D721Med (cell line): Measurements from ENCODE around the gene FBXW4.

ENCODE experiments used
- DNase-seq: peaks from one replicate; pipeline ENCODE4 v3.0.0; 2011; ENCODE audit warnings: low spot score; ENCODE audit not compliant: insufficient read length
- FAIRE-seq: peaks from 2 replicates; lab custom pipeline; 2011; peaks lifted over from hg19 to GRCh38; lab: Jason Lieb, UNC
- TF ChIP-seq, protein P1 (sequence below): IDR thresholded peaks from 2 replicates; pipeline ENCODE4 v1.5.1; 2012; ENCODE audit warnings: mild to moderate bottlenecking, control low read depth; ENCODE audit not compliant: insufficient read depth; ENCODE audit errors: missing control alignments

FBXW4 gene

DNA sequence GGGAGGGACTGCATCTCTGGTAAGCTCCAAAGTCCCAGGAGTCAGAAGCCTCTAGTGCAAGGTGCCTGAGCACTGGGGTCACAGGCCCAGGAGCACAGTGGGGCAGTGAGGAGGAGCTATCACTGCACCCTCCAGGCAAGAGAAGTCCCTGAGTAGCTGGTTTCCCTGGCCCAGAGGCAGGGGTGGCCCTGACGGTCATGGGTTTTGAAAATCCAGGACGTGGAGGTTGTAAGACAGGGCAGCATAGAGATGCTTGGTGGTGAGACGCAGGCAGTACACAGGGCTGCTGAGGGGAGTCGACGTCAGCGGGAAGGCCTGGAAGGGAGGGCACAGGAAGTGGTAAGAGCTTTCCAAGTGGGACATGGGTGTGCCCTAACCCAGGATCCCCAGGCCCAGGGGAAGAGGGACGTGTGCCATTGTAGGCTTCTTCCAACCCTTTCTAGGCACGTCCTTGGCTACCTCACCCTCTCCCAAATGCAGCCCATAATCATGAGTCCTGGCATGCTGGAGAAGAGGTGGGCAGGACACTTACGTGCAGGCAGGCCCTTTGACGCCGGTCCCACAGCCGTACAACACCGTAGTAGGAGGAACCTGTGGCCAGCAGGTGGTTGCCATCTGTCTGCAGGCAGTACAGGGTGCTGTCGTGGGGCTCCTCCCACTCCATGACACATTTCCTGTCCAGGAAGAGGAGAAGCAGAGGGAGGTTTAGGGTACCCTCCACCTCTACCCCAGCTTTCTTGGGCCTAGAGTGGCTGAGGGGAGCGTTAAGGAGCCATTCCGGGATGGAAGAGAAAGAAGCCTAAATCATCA, 83.7 kb downstream of the FBXW4 start:
- TF ChIP-seq, protein P1, sequence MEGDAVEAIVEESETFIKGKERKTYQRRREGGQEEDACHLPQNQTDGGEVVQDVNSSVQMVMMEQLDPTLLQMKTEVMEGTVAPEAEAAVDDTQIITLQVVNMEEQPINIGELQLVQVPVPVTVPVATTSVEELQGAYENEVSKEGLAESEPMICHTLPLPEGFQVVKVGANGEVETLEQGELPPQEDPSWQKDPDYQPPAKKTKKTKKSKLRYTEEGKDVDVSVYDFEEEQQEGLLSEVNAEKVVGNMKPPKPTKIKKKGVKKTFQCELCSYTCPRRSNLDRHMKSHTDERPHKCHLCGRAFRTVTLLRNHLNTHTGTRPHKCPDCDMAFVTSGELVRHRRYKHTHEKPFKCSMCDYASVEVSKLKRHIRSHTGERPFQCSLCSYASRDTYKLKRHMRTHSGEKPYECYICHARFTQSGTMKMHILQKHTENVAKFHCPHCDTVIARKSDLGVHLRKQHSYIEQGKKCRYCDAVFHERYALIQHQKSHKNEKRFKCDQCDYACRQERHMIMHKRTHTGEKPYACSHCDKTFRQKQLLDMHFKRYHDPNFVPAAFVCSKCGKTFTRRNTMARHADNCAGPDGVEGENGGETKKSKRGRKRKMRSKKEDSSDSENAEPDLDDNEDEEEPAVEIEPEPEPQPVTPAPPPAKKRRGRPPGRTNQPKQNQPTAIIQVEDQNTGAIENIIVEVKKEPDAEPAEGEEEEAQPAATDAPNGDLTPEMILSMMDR, result no peak
- FAIRE-seq, result no peak
- DNase-seq, result no peak

DNA sequence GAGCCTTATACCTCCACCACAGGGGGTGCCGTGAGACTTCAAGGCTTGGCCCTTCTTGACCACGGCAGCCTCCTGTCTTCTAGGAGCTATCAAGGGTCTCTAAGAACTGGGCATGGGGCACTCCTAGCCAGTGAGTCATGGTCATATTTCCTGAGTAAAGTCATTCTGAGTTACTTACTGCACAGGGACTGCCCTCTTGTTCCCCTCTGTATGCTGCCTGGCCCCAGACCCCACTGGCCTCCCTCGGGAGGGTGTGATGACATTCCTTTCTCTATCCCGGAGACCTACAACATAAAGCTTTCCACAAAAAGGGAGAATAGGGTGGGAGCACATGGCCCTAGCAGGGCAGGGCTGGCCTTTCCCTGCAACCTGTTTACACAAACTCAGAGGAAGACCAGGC, 85.5 kb downstream of the FBXW4 start:
- TF ChIP-seq, protein P1, result no peak
- DNase-seq (no peak), FAIRE-seq (no peak)

DNA sequence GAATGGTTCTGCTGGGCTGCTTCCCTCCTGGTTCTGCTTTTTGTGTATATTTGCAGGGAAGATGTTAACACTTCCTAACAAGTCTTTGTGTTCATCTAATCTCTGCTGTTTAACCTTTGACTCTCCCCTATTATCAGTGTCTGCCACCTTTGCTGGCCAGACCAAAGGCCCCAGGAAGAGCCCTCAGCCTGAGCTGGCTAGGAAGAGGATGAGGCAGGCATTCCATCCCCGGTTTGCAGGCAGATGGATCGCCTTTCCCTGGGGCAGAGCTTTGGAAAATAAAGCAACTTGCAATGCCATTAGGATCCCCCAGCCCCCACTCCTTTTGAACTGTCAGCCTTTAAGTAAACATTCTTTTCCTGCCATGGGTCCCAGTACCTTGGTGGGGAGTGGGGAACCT, 87.8 kb downstream of the FBXW4 start:
- no peak for DNase-seq
- TF ChIP-seq, protein P1, result no peak
- FAIRE-seq, result no peak

DNA sequence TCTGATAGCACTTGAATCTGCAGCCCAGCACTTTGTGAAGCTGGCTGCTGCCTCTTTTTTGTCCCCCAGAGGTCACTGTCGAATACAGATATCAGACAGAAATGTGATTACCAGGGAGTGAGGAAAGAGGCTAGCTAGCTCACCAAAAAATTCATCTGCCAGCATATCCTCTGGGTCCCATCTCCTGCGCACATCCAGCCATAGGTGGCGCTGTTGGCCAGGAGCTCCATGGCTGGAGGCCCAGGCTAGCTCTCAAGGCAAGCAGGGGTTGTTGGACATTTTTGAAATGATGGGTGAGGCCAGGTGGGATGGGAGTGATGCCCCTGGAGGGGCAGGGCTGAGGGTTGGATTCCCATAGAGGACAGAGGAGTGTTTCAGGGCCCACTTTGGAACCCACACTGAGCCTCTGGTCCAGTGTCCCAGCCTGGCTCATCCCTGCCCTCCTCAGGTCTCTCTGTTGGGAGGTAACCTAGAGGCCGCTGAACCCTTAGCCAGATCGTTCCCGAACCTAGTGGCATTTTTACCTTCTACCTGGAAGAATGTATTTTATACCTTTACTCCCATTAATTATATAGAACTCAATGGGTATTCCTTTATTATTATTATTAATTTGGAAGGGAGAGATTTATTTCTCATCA, 92.1 kb downstream of the FBXW4 start:
- TF ChIP-seq, protein P1, result peak; percentile 97
- FAIRE-seq (no peak), DNase-seq (peak; percentile 70)

DNA sequence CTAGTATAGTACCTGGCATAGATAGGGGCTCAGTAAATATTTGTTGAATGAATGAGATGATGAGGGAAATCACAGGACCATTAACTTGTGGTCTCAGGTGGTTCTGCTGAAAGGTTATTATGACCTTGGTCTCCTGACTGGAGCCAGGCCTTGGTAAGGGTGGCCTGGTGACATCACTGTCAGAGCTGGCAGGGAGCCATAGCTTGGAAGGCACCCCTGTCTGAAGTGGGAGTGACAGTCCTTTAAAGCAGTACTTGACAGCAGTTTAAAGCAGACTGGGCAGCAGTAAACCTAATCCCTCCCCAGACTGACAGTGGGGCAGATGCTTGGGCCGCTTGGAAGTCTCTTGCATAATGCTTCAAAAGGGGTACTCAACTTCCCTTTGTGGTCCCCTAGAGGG, 93.4 kb downstream of the FBXW4 start:
- TF ChIP-seq, protein P1, result no peak
- DNase-seq, result no peak
- FAIRE-seq, result no peak

DNA sequence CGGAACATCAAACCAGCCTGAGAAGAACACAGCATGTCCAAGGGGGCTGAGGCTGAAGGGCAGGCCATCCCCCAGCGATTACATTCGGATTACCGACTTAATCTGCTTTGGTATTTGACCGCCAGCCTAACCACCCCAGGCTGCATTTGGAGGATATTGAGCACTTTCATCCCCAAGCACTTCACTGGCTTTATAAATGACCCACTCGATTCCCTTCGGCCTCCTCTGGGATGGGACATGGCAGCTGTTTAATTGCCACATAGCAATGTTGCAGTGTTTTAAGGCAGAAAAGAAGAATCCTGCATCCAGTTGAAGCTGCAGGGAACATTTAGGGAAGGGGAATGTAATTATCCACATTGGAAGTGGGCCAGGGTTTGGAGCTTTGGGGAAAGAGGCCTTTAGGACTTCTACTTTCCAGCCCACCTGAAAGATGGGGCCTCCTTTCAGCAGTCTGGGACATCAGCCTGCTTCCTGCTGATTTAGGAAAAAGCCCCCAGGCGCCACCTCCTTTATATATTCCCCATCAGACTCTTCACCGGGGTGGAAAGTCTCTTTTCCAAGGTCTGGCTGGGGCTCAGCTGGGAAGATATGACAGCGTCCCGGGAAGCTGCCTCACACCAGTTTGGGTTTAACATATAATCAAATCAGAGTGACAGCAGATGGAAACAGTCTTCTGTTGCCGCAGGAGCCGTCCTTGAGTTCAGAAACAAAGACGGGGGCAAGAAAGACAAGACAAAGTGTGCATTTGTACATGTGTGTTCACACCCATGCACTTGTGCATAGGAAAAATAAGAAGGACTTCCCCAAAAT, 97.7 kb downstream of the FBXW4 start:
- DNase-seq (no peak), FAIRE-seq (peak; percentile 90)
- TF ChIP-seq, protein P1, result no peak
